Effector memory CD4-positive, alpha-beta T cell (primary cell): ENCODE data around the gene CCDC148.

Source experiments
- DNase-seq, 3 donors: peaks; one replicate each; pipeline ENCODE4 v3.0.0-alpha.2; 2020
- H3K27ac ChIP-seq: 2 replicates; pipeline ENCODE4 v1.7.0; 2013; ENCODE audit warnings: mild to moderate bottlenecking, low read length, moderate library complexity; ENCODE audit not compliant: insufficient read depth, poor library complexity, severe bottlenecking
- H3K27me3 ChIP-seq: replicated peaks from 2 replicates; pipeline ENCODE4 v1.7.0; 2013; ENCODE audit warnings: mild to moderate bottlenecking, low read length; ENCODE audit not compliant: insufficient read depth, control insufficient read depth, poor library complexity, severe bottlenecking
- H3K36me3 ChIP-seq: 2 replicates; pipeline ENCODE4 v1.7.0; 2013; ENCODE audit warnings: mild to moderate bottlenecking, low read length, moderate library complexity; ENCODE audit not compliant: control insufficient read depth, insufficient read depth
- H3K4me1 ChIP-seq: 2 replicates; pipeline ENCODE4 v1.7.0; 2013; ENCODE audit warnings: low read length, mild to moderate bottlenecking; ENCODE audit not compliant: control insufficient read depth, insufficient read depth, poor library complexity, severe bottlenecking
- H3K4me3 ChIP-seq: 2 replicates; pipeline ENCODE4 v1.7.0; 2013; ENCODE audit warnings: low read length, low read depth, mild to moderate bottlenecking; ENCODE audit not compliant: insufficient read depth, poor library complexity, severe bottlenecking
- H3K9me3 ChIP-seq: 2 replicates; pipeline ENCODE4 v1.7.0; 2013; ENCODE audit warnings: mild to moderate bottlenecking, low read length, moderate library complexity; ENCODE audit not compliant: control insufficient read depth

CCDC148 gene

GRCh38 chr2:158192515-158193443, 263.8 kb downstream of the CCDC148 start:
- Histone ChIP-seq H3K9me3 (no peaks in the 10 kb centered on the region), H3K4me1 (no peaks in the 10 kb centered on the region), H3K36me3 (no peaks in the 10 kb centered on the region), H3K27me3 (no peaks in the 10 kb centered on the region), H3K4me3 (no peak overlapping the region), H3K27ac (no peak overlapping the region)
- DNase-seq: no peak

- Histone ChIP-seq H3K9me3 (no peaks in the 10 kb centered on the region), H3K27ac (no peak overlapping the region), H3K36me3 (no peaks in the 10 kb centered on the region), H3K27me3 (no peaks in the 10 kb centered on the region), H3K4me3 (no peak overlapping the region), H3K4me1 (no peaks in the 10 kb centered on the region)
- no peak for DNase-seq
These were observed 265.3 kb downstream of the CCDC148 start for GRCh38 chr2:158191076-158191895.

GRCh38 chr2:158189526-158189925, 267.0 kb downstream of the CCDC148 start:
- no peaks in the 10 kb centered on the region for H3K36me3 ChIP-seq
- no peak for DNase-seq
- H3K9me3 ChIP-seq: no peaks in the 10 kb centered on the region
- no peak overlapping the region for H3K4me3 ChIP-seq
- no peaks in the 10 kb centered on the region for H3K4me1 ChIP-seq
- no peak overlapping the region for H3K27ac ChIP-seq
- no peaks in the 10 kb centered on the region for H3K27me3 ChIP-seq

GRCh38 chr2:158187908-158188307, 268.6 kb downstream of the CCDC148 start:
- Histone ChIP-seq H3K27me3 (no peaks in the 10 kb centered on the region), H3K4me3 (no peak overlapping the region)
- DNase-seq: no peak

GRCh38 chr2:158184556-158185343, 271.8 kb downstream of the CCDC148 start:
- H3K9me3 ChIP-seq: no peaks in the 10 kb centered on the region
- no peak overlapping the region for H3K4me3 ChIP-seq
- H3K27ac ChIP-seq: no peak overlapping the region
- H3K4me1 ChIP-seq: no peaks in the 10 kb centered on the region
- no peaks in the 10 kb centered on the region for H3K27me3 ChIP-seq
- no peak for DNase-seq
- no peaks in the 10 kb centered on the region for H3K36me3 ChIP-seq

More at GRCh38 chr2:158187908-158188307, 268.6 kb downstream of the CCDC148 start:
- no peaks in the 10 kb centered on the region for H3K36me3 ChIP-seq
- H3K27ac ChIP-seq: no peak overlapping the region
- H3K4me1 ChIP-seq: no peaks in the 10 kb centered on the region
- no peaks in the 10 kb centered on the region for H3K9me3 ChIP-seq

GRCh38 chr2:158184001-158184400, 272.6 kb downstream of the CCDC148 start:
- no peaks in the 10 kb centered on the region for H3K27me3 ChIP-seq
- H3K27ac ChIP-seq: no peak overlapping the region

GRCh38 chr2:158182676-158183295, 273.8 kb downstream of the CCDC148 start:
- H3K27ac ChIP-seq: no peak overlapping the region
- H3K9me3 ChIP-seq: no peaks in the 10 kb centered on the region
- H3K4me3 ChIP-seq: no peak overlapping the region
- no peak for DNase-seq
- no peaks in the 10 kb centered on the region for H3K27me3 ChIP-seq
- no peaks in the 10 kb centered on the region for H3K36me3 ChIP-seq
- H3K4me1 ChIP-seq: no peaks in the 10 kb centered on the region

More at GRCh38 chr2:158184001-158184400, 272.6 kb downstream of the CCDC148 start:
- no peak for DNase-seq
- Histone ChIP-seq H3K4me1 (no peaks in the 10 kb centered on the region), H3K4me3 (no peak overlapping the region), H3K36me3 (no peaks in the 10 kb centered on the region), H3K9me3 (no peaks in the 10 kb centered on the region)

GRCh38 chr2:158181171-158181570, 275.4 kb downstream of the CCDC148 start:
- Histone ChIP-seq H3K36me3 (no peaks in the 10 kb centered on the region), H3K9me3 (no peaks in the 10 kb centered on the region), H3K27ac (no peak overlapping the region), H3K4me1 (no peaks in the 10 kb centered on the region), H3K27me3 (no peaks in the 10 kb centered on the region), H3K4me3 (no peak overlapping the region)
- DNase-seq: no peak

- H3K36me3 ChIP-seq: no peaks in the 10 kb centered on the region
- H3K27ac ChIP-seq: no peak overlapping the region
These were observed 276.9 kb downstream of the CCDC148 start for GRCh38 chr2:158179660-158180059.

More at GRCh38 chr2:158179660-158180059, 276.9 kb downstream of the CCDC148 start:
- Histone ChIP-seq H3K4me1 (no peaks in the 10 kb centered on the region), H3K27me3 (no peaks in the 10 kb centered on the region), H3K4me3 (no peak overlapping the region), H3K9me3 (no peaks in the 10 kb centered on the region)
- no peak for DNase-seq
